Measurements from ENCODE around the gene FIGLA. TPM values are rescaled to one million over a fixed set of nuclear protein-coding genes. Genes with fewer than 3 reads are reported as not detected.

The FIGLA gene
- total and polyA plus RNA-seq, 2 experiments from 2014 or later = not detected

DNA sequence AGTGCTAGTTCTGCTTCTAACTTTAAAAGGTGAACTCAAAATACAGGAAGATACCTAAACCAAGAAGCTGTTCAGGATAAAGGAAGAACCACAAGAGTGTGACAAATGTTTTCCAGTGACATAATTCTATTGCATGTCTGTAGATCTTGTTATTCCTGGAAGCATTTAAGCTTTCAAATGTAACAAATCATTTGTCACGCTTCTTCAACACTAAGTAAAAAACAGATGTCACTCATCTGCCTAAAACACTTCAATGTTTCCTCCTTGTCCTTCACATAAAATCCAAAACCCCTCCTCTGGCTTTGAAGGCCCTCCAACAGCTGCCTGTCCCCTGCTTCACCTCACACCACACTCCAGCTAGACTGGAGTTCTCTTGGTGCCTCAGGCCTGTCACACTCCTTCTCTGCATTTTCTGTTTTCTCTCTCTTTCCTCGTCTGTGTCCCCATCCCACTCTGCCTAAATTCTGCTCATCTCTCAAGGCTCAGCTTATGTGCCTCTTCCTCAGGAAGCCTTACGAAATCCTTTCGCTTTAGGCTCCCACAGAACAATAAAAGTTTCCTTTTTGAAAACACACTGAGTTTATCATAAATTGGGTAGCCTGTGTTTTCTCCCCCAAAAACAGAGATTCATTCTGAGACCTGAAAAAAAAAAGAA, 36.4 kb upstream of the FIGLA start:
- Histone ChIP-seq H3K4me2 (ENCODE audit: unreplicated experiment) (no peak overlapping the region), H3K9me2 (ENCODE audit: insufficient read depth) (no peaks in the 10 kb centered on the region), H4K20me1 (ENCODE audit: insufficient read depth) (no peaks in the 10 kb centered on the region), H2AFZ (no peak overlapping the region), H3F3A (ENCODE audit: insufficient read depth) (no peaks in the 10 kb centered on the region), H3K4me3 (no peak overlapping the region), H3K27me3 (replicated peaks; ENCODE audit: insufficient read depth) (peaks cover 18% of the 10 kb centered on the region), H3K27ac (no peak overlapping the region), H3K9me3 (ENCODE audit: low read depth) (no peaks in the 10 kb centered on the region), H3K36me3 (ENCODE audit: low read depth) (no peaks in the 10 kb centered on the region), H3K9ac (no peak overlapping the region), H3K4me1 (ENCODE audit: insufficient read depth) (no peaks in the 10 kb centered on the region), H3K79me2 (ENCODE audit: insufficient read depth) (no peaks in the 10 kb centered on the region)
- in situ Hi-C loops (cut with MboI) = no loop called here
- TF ChIP-seq EZH2 (IDR thresholded peaks at IDR 0.05; ENCODE audit: insufficient read depth, poor library complexity, severe bottlenecking) (no peak), EZH2phosphoT487 (IDR thresholded peaks at IDR 0.05; ENCODE audit: insufficient read depth, low read depth) (no peak)
- no peak for DNase-seq
- WGBS, 2 experiments (ENCODE audit: low coverage in 1 of 2, low lambda C conversion rate in 2 of 2, missing lambda C conversion rate in 2 of 2) = 30 to 37% methylated on average over 4 of the region's 4 CpGs

DNA sequence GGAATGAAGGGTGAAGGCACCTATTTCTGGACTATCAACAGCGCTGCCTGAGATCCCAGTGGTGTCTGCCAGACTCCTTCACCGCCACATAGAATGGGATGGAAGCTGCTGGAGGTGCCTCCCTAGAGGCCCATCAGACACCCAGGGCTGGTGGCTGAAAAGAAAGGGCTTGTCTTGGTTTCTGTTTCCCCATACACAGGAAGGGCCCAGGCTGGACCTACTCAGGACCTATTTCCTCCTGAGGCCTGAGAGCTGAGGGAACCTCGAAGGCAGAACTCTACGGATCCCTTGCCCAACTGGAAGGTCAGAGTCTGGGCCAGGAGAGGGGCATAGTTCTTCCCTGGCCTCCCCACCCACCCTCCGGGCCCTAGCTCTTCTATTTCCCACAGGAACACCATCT, 32.8 kb upstream of the FIGLA start:
- in situ Hi-C loops (cut with MboI) = no loop called here
- Histone ChIP-seq H3K4me3 (no peak overlapping the region), H3K4me1 (ENCODE audit: insufficient read depth) (no peaks in the 10 kb centered on the region), H4K20me1 (ENCODE audit: insufficient read depth) (no peaks in the 10 kb centered on the region), H2AFZ (no peak overlapping the region), H3K79me2 (ENCODE audit: insufficient read depth) (no peaks in the 10 kb centered on the region), H3K27me3 (replicated peaks; ENCODE audit: insufficient read depth) (peaks cover 13% of the 10 kb centered on the region), H3K9me2 (ENCODE audit: insufficient read depth) (no peaks in the 10 kb centered on the region), H3F3A (ENCODE audit: insufficient read depth) (no peaks in the 10 kb centered on the region), H3K4me2 (ENCODE audit: unreplicated experiment) (no peak overlapping the region), H3K9ac (no peak overlapping the region), H3K36me3 (ENCODE audit: low read depth) (no peaks in the 10 kb centered on the region), H3K9me3 (ENCODE audit: low read depth) (no peaks in the 10 kb centered on the region), H3K27ac (no peak overlapping the region)
- DNase-seq = no peak
- 63% methylated on average over 5 of the region's 5 CpGs for WGBS, 2 experiments (ENCODE audit: low coverage in 1 of 2, low lambda C conversion rate in 2 of 2, missing lambda C conversion rate in 2 of 2)
- TF ChIP-seq EZH2phosphoT487 (IDR thresholded peaks at IDR 0.05; ENCODE audit: insufficient read depth, low read depth) = no peak
- no peak for TF ChIP-seq EZH2 (IDR thresholded peaks at IDR 0.05; ENCODE audit: insufficient read depth, poor library complexity, severe bottlenecking)

DNA sequence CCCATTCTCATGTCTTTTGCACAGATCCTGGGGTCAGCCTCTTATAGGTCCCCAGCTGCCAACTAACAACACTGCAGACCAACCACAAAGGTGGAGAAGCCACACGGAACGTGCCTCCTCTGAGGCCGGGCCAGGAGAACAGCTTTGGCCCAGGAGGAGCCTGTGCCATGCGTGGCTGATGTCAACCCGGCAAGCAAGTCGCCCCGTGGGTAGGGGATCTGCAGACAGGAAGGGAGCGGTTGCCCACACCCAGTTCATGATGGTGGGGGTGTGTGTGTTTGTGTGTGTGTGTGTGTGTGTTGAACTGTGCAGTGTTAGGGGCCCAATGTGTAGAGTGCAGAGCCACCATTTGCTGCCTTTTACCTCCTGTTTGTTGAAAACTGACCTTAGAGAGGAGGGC, 32.4 kb upstream of the FIGLA start:
- peaks cover 16% of the 10 kb centered on the region for H3K27me3 ChIP-seq (replicated peaks; ENCODE audit: insufficient read depth)
- no peaks in the 10 kb centered on the region for H3K9me3 ChIP-seq (ENCODE audit: low read depth)
- no peaks in the 10 kb centered on the region for H3K4me1 ChIP-seq (ENCODE audit: insufficient read depth)
- H2AFZ ChIP-seq = no peak overlapping the region
- no peak for TF ChIP-seq EZH2 (IDR thresholded peaks at IDR 0.05; ENCODE audit: insufficient read depth, poor library complexity, severe bottlenecking)
- no peak for TF ChIP-seq EZH2phosphoT487 (IDR thresholded peaks at IDR 0.05; ENCODE audit: insufficient read depth, low read depth)
- no peak for DNase-seq
- in situ Hi-C loops (cut with MboI) = no loop called here
- H3K27ac ChIP-seq = no peak overlapping the region
- no peaks in the 10 kb centered on the region for H3K9me2 ChIP-seq (ENCODE audit: insufficient read depth)
- WGBS, 2 experiments (ENCODE audit: low coverage in 1 of 2, low lambda C conversion rate in 2 of 2, missing lambda C conversion rate in 2 of 2) = 71 to 76% methylated on average over 8 of the region's 8 CpGs
- H3K36me3 ChIP-seq (ENCODE audit: low read depth) = no peaks in the 10 kb centered on the region
- H3K79me2 ChIP-seq (ENCODE audit: insufficient read depth) = no peaks in the 10 kb centered on the region
- H3K4me2 ChIP-seq (ENCODE audit: unreplicated experiment) = no peak overlapping the region
- no peaks in the 10 kb centered on the region for H3F3A ChIP-seq (ENCODE audit: insufficient read depth)
- H3K4me3 ChIP-seq = no peak overlapping the region
- no peaks in the 10 kb centered on the region for H4K20me1 ChIP-seq (ENCODE audit: insufficient read depth)
- H3K9ac ChIP-seq = no peak overlapping the region

DNA sequence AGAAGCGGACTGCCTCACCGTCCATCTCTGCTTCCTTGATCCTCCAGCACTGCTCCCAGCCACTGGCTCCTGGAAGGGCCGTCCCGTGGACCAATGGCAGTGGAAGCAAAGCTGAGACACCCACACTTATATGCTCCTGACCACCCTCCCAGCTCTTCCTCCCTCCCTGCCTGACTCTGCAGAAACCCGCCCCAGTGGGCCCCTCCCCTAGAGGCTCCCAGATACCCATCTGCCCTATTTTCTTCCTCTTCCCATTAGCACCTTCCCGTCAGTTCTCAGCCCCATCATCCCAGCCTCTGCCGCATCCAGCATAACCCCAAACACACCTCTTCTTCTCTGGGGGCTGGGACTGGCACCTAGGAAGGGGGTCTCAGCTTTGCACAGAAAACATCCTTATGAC, 30.1 kb upstream of the FIGLA start, which contains the start of gene CLEC4F:
Gene CLEC4F (minus strand): TSS at position 101 of the 400 bp plus-strand sequence. CDS start 76 bp downstream, at position 25.
- 71% methylated on average over 7 of the region's 7 CpGs for WGBS, 2 experiments (ENCODE audit: low coverage in 1 of 2, low lambda C conversion rate in 2 of 2, missing lambda C conversion rate in 2 of 2)
- TF ChIP-seq EZH2phosphoT487 (IDR thresholded peaks at IDR 0.05; ENCODE audit: insufficient read depth, low read depth) (no peak), EZH2 (IDR thresholded peaks at IDR 0.05; ENCODE audit: insufficient read depth, poor library complexity, severe bottlenecking) (no peak)
- in situ Hi-C loops (cut with MboI) = no loop called here

More for the DNA sequence above, 30.1 kb upstream of the FIGLA start, which contains the start of gene CLEC4F:
- Histone ChIP-seq H3K9ac (no peak within 1 kb of the TSS), H3K79me2 (ENCODE audit: insufficient read depth) (no peaks in the 10 kb centered on the region), H3K9me2 (ENCODE audit: insufficient read depth) (no peaks in the 10 kb centered on the region), H3K4me1 (ENCODE audit: insufficient read depth) (no peaks in the 10 kb centered on the region), H3K27ac (no peak within 1 kb of the TSS), H3K9me3 (ENCODE audit: low read depth) (no peaks in the 10 kb centered on the region), H4K20me1 (ENCODE audit: insufficient read depth) (no peaks in the 10 kb centered on the region), H3K36me3 (ENCODE audit: low read depth) (no peaks in the 10 kb centered on the region), H3F3A (ENCODE audit: insufficient read depth) (no peaks in the 10 kb centered on the region), H3K4me2 (ENCODE audit: unreplicated experiment) (no peak within 1 kb of the TSS), H2AFZ (no peak within 1 kb of the TSS), H3K4me3 (no peak within 1 kb of the TSS), H3K27me3 (replicated peaks; ENCODE audit: insufficient read depth) (peaks cover 38% of the 10 kb centered on the region)
- DNase-seq = no peak
